Colonic mucosa (tissue), 4 donors: ENCODE measurements around the gene SH3BP4. TPM values are rescaled to one million over a fixed set of nuclear protein-coding genes. Genes with fewer than 3 reads are reported as not detected.
"Not testable (repeated sequence)": the region's sequence is repeated elsewhere in the genome, so short reads cannot be mapped to it uniquely, and the experiment has no call there.

ENCODE experiments used
- DNase-seq: peaks from one replicate; pipeline ENCODE4 v3.0.0-alpha.2; 2020
- H3K27ac ChIP-seq: fragments of 200-600 bp; one replicate; pipeline ENCODE4 v1.8.0; 2021
- H3K27me3 ChIP-seq: fragments of 200-600 bp; one replicate; pipeline ENCODE4 v1.8.0; 2021
- H3K36me3 ChIP-seq: fragments of 200-600 bp; one replicate; pipeline ENCODE4 v1.8.0; 2021
- H3K4me1 ChIP-seq: fragments of 200-600 bp; one replicate; pipeline ENCODE4 v1.8.0; 2021; ENCODE audit warnings: mild to moderate bottlenecking
- H3K4me3 ChIP-seq: fragments of 200-600 bp; one replicate; pipeline ENCODE4 v1.8.0; 2021
- H3K9ac ChIP-seq, 2 donors: one replicate each; pipeline ENCODE4 v1.7.0; 2013; ENCODE audit warnings: control low read depth in 2 of 2, low read depth in 2 of 2, low read length in 2 of 2
- H3K9me3 ChIP-seq: fragments of 200-600 bp; one replicate; pipeline ENCODE4 v1.8.0; 2021
- CTCF ChIP-seq: fragments of 200-600 bp; IDR thresholded peaks from one replicate; pipeline ENCODE4 v1.8.0; 2022; ENCODE audit warnings: antibody characterized with exemption, mild to moderate bottlenecking
- intact Hi-C: fragments of 100-400 bp; cut with DNase I; formaldehyde crosslinking; loops from one replicate; pipeline ENCODE4 v1.14.1; 2022
- total RNA-seq, 2 donors: library from RNA; stranded (reverse); fragmentation: NEBNext Ultra II Directional in 1 of 2; extraction: Animal tissue kit (Norgen Biotek cat#: 25700) in 1 of 2; gene quantifications; one replicate each; pipeline ENCODE4 v1.2.1, GENCODE V29; 2021
- donor health status: healthy.
- donor health status: DM: no; HTN: no; CAD: no.
- donor health status: DM: no; HTN: no; CAD: no.

The SH3BP4 gene
- total RNA-seq, 2 donors from 2014 or later, result 29.1 to 44.4 TPM

GRCh38 chr2:235056768-235057167, 105.0 kb downstream of the SH3BP4 start:
- no peak overlapping the region for H3K9ac ChIP-seq
- H3K4me1 ChIP-seq, result no peaks in the 10 kb centered on the region
- H3K27ac ChIP-seq, result no peak overlapping the region
- intact Hi-C loops, result no loop called here
- H3K4me3 ChIP-seq, result no peak overlapping the region
- no peaks in the 10 kb centered on the region for H3K36me3 ChIP-seq
- TF ChIP-seq CTCF, result no peak
- no peak for DNase-seq
- no peaks in the 10 kb centered on the region for H3K27me3 ChIP-seq
- no peaks in the 10 kb centered on the region for H3K9me3 ChIP-seq

- DNase-seq, H3K4me3 ChIP-seq, H3K27me3 ChIP-seq, H3K9me3 ChIP-seq, H3K9ac ChIP-seq, intact Hi-C loops, H3K36me3 ChIP-seq, H3K27ac ChIP-seq, H3K4me1 ChIP-seq: not testable (repeated sequence)
These were observed 105.8 kb downstream of the SH3BP4 start for GRCh38 chr2:235057616-235058015.

GRCh38 chr2:235059161-235059560, 107.3 kb downstream of the SH3BP4 start:
- H3K27me3 ChIP-seq, result no peaks in the 10 kb centered on the region
- no peaks in the 10 kb centered on the region for H3K36me3 ChIP-seq
- H3K9ac ChIP-seq, result no peak overlapping the region
- intact Hi-C loops, result no loop called here
- DNase-seq, result no peak
- no peaks in the 10 kb centered on the region for H3K4me1 ChIP-seq
- H3K27ac ChIP-seq, result no peak overlapping the region
- no peaks in the 10 kb centered on the region for H3K9me3 ChIP-seq
- H3K4me3 ChIP-seq, result no peak overlapping the region
- no peak for TF ChIP-seq CTCF

- intact Hi-C loops, result no loop called here
- TF ChIP-seq CTCF, result no peak
These were observed 109.8 kb downstream of the SH3BP4 start for GRCh38 chr2:235061656-235062055.

GRCh38 chr2:235063471-235063961, 111.7 kb downstream of the SH3BP4 start:
- H3K9ac ChIP-seq, result no peak overlapping the region
- no peak overlapping the region for H3K27ac ChIP-seq
- no peaks in the 10 kb centered on the region for H3K4me1 ChIP-seq
- TF ChIP-seq CTCF, result no peak
- H3K36me3 ChIP-seq, result no peaks in the 10 kb centered on the region
- no peak for DNase-seq
- H3K4me3 ChIP-seq, result no peak overlapping the region
- no peaks in the 10 kb centered on the region for H3K9me3 ChIP-seq
- no peaks in the 10 kb centered on the region for H3K27me3 ChIP-seq
- intact Hi-C loops, result no loop called here

More at GRCh38 chr2:235061656-235062055, 109.8 kb downstream of the SH3BP4 start:
- H3K36me3 ChIP-seq, result no peaks in the 10 kb centered on the region
- DNase-seq, result no peak
- H3K9ac ChIP-seq, result no peak overlapping the region
- no peaks in the 10 kb centered on the region for H3K27me3 ChIP-seq
- H3K9me3 ChIP-seq, result no peaks in the 10 kb centered on the region
- no peak overlapping the region for H3K27ac ChIP-seq
- H3K4me3 ChIP-seq, result no peak overlapping the region
- no peaks in the 10 kb centered on the region for H3K4me1 ChIP-seq

GRCh38 chr2:235064976-235065375, 113.2 kb downstream of the SH3BP4 start:
- Histone ChIP-seq H3K9me3 (no peaks in the 10 kb centered on the region), H3K36me3 (no peaks in the 10 kb centered on the region), H3K4me3 (no peak overlapping the region), H3K4me1 (no peaks in the 10 kb centered on the region), H3K27ac (no peak overlapping the region), H3K27me3 (no peaks in the 10 kb centered on the region), H3K9ac (no peak overlapping the region)
- TF ChIP-seq CTCF, result no peak
- DNase-seq, result no peak
- intact Hi-C loops, result no loop called here
